Measurements from ENCODE around the gene B3GLCT.

Gene B3GLCT

GRCh38 chr13:31267126-31267784, 67.5 kb downstream of the B3GLCT start:
- DNase-seq (ENCODE audit: low read depth in 1 of 2, low spot score in 1 of 2) = no peak

GRCh38 chr13:31274390-31274789, 74.6 kb downstream of the B3GLCT start:
- no peak for DNase-seq (ENCODE audit: low read depth in 1 of 2, low spot score in 1 of 2)

GRCh38 chr13:31276421-31276820, 76.6 kb downstream of the B3GLCT start:
- DNase-seq (ENCODE audit: low read depth in 1 of 2, low spot score in 1 of 2) = no peak

GRCh38 chr13:31278869-31279268, 79.1 kb downstream of the B3GLCT start:
- DNase-seq (ENCODE audit: low read depth in 1 of 2, low spot score in 1 of 2) = no peak

GRCh38 chr13:31282741-31283455, 83.1 kb downstream of the B3GLCT start:
- DNase-seq (ENCODE audit: low read depth in 1 of 2, low spot score in 1 of 2) = no peak

DNA sequence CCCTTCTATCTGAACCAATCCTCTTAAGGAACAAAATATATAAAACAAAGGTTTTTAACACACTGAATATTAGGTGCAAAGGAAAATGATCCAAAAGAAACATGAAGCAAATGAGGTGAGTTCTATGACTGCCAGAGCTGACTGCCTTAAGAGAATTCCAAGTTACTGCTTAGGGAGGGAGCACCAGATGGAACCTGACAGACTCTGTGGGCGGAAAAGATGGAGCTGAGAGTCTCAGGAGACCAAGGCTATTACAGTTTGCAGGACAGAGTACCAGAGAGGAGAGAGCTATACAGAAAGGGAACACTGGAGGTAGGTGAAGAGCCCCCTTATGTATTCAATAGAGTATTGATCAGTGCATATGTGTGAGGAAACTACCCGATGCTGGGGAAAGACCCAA, 87.2 kb downstream of the B3GLCT start:
- no peak for DNase-seq (ENCODE audit: low read depth in 1 of 2, low spot score in 1 of 2)

- DNase-seq (ENCODE audit: low read depth in 1 of 2, low spot score in 1 of 2) = no peak
Observed at GRCh38 chr13:31301119-31301518, 101.3 kb downstream of the B3GLCT start.

DNA sequence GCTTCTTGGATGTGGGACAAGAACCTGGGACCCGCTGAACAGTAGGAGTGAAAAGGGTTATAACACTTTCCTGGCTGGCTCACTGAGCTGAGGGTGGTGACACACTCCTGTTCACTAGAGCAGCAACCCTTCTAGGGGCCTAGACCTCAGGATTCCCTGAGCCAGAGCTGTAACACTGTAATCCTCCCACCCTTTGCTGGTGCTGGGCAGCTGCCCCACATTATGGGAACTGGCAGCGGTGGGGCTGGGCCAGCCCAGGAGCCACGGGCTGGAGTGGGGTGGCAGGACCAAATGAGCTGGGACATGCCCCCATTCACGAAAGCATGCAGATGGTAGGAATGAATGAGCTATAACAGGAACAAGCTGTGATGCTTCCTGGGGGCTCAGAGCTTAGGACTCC, 110.6 kb downstream of the B3GLCT start:
- no peak for DNase-seq (ENCODE audit: low read depth in 1 of 2, low spot score in 1 of 2)

- DNase-seq (ENCODE audit: low read depth in 1 of 2, low spot score in 1 of 2) = no peak
Observed at GRCh38 chr13:31310786-31311185, 111.0 kb downstream of the B3GLCT start.

DNA sequence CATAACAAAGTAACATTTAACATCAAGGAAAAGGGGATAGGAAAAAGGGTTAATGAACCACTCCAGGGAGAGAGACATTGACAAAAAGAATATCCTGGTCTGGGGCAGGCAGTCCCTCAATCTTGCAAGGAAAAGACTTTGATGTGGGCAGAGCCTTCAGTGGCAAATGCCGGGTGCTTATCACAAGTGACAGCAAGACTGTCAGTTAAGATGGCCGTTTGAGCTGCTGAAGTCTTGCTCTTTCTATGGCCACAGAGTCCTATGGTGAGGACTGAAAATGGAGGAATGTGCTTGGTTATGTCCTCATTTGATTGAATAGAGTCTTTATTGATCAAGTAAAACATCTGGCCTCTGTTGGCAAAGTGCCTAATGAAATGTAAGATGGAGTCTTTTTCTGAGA, 112.1 kb downstream of the B3GLCT start:
- DNase-seq (ENCODE audit: low read depth in 1 of 2, low spot score in 1 of 2) = no peak

DNA sequence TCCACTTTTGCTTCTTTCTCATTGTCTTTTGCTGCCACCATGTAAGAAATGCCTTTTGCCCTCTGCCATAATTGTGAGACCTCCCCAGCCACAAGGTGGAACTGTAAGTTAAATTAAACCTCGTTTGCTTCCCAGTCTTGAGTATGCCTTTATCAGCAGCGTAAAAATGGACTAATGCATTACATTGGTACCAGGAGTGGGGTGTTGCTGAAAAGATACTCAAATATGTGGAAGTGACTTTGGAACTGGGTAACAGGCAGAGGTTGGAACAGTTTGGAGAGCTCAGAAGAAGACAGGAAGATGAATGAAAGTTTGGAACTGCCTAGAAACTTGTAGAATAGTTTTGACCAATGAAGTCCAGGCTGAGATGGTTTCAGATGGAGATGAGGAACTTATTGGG, 115.2 kb downstream of the B3GLCT start:
- DNase-seq (ENCODE audit: low read depth in 1 of 2, low spot score in 1 of 2) = no peak

DNA sequence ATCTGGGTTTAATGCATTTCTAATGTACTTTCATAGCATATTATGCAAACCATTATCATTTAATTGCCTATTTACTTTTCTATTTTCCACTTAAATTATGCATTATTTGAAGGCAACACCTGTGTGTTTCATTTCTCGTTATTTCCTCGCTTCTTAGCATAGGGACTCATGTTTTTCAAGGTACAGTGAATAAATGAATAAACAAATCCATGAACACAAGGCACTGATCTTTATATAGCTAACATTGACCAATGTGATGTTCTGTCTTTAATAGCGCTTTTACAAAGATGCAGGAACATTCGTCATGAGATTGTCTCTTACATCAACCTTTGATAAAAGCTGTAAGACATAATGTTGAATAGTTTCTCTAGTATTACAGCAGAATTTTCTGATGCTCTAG, 121.2 kb downstream of the B3GLCT start:
- no peak for DNase-seq (ENCODE audit: low read depth in 1 of 2, low spot score in 1 of 2)

GRCh38 chr13:31321457-31321856, 121.7 kb downstream of the B3GLCT start:
- DNase-seq (ENCODE audit: low read depth in 1 of 2, low spot score in 1 of 2) = no peak

GRCh38 chr13:31322026-31322425, 122.3 kb downstream of the B3GLCT start:
- no peak for DNase-seq (ENCODE audit: low read depth in 1 of 2, low spot score in 1 of 2)

DNA sequence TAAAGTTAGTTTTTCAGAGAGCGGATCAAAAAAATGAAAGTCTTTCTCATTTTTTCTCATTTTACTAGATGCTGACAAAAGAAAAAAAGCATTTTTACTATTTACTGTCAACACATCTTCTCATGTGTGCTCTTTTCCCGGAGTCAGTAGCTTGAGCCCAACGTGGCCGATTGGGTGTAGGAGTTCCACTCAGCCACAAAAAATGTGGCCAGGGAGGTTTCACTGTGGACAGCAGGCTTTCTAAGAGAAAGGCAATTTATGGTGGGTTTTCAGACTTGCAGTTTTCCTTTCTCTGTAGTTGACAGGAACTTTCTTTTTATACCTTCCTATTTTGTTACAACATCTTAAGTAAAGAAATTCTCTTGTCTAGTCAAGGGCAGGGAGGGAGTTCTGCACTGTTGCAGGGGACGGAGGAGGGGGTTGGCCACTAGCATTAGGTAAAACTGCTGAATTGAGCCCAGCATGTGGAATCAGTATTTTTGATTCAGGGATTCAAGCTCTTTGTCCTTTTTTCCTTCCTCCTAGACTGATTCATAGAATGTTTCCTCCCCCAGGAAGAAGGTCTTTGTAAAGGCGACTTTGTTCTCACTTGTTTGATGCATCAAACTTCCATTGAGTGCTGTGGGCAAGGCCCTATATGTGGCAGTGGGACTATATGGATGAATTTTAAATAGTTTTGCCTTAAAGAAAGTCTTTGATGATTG, 123.1 kb downstream of the B3GLCT start:
- no peak for DNase-seq (ENCODE audit: low read depth in 1 of 2, low spot score in 1 of 2)

GRCh38 chr13:31327182-31327860, 127.5 kb downstream of the B3GLCT start:
- no peak for DNase-seq (ENCODE audit: low read depth in 1 of 2, low spot score in 1 of 2)

- DNase-seq (ENCODE audit: low read depth in 1 of 2, low spot score in 1 of 2) = no peak
Observed at GRCh38 chr13:31328549-31329235, 128.9 kb downstream of the B3GLCT start.

DNA sequence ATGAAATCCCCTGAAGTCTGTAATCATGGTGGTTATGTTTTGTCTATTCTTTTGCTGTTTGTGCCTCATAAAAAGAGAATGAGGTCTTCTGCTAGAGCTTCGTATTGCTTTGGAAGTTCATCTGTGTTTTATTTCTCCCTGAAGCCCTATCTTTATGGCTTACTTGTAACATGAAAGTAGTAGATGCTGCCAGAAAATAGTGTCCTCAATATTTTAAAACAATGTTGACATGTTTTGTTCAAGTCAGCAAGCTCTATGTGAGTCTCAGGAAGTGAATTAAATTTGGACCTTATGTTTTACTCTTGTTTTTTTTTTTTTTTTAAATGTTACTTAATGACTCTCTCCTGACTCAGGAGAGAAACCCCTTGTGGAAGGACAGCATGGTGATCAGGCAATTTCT, 130.5 kb downstream of the B3GLCT start:
- no peak for DNase-seq (ENCODE audit: low read depth in 1 of 2, low spot score in 1 of 2)

- DNase-seq (ENCODE audit: low read depth in 1 of 2, low spot score in 1 of 2) = no peak
Observed at GRCh38 chr13:31331068-31331467, 131.3 kb downstream of the B3GLCT start.

DNA sequence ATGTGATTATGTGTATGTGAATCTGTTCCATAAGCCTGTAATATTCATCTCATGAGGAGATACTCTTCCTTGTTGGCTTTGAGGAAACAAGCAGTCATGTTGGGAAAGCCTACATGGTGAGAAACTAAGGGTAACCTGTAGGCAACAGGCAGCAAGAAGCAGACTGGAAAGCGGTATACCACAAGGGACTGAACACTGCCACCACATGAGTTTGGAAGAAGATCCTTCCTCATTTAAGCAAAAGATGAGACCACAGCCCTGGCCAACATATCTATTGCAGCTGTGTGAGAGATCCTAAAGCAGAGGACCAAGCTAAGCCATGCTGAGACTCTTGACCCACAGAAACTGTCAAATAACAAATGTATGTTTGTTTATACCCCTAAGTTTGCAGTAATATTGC, 134.8 kb downstream of the B3GLCT start:
- DNase-seq (ENCODE audit: low read depth in 1 of 2, low spot score in 1 of 2) = no peak

- no peak for DNase-seq (ENCODE audit: low read depth in 1 of 2, low spot score in 1 of 2)
Observed at GRCh38 chr13:31334994-31335557, 135.3 kb downstream of the B3GLCT start.

All from activated CD4-positive, alpha-beta T cell treated with anti-CD3 and anti-CD28 coated beads, Interleukin-2, amount 50 U/mL, for 24 hours (primary cell).